H1 (cell line): ENCODE results near the gene GABRA4. TPM values are rescaled to one million over a fixed set of nuclear protein-coding genes. Genes with fewer than 3 reads are reported as not detected.
A peak's percentile ranks its signal among the peaks of the same experiment; 100 is the strongest.

ENCODE experiments used
- CTCF ChIA-PET: fragments of 300-600 bp; sonication (Branson Sonifier 250); formaldehyde crosslinking; loops from one replicate; lab custom pipeline; 2021; ENCODE audit not compliant: partially characterized antibody; lab: Charles Lee
- POLR2A ChIA-PET: fragments of 300-600 bp; sonication (Branson Sonifier 250); formaldehyde crosslinking; loops from one replicate; lab custom pipeline; 2021; ENCODE audit warnings: inconsistent platforms; ENCODE audit not compliant: partially characterized antibody; lab: Charles Lee
- DNase-seq, 2 experiments: peaks; one replicate each; pipeline versions ENCODE4 v3.0.0 to v3.0.0-alpha.2; 2010 to 2022; ENCODE audit warnings: low spot score in 2 of 2, low read depth in 1 of 2, mixed read lengths in 1 of 2
- FAIRE-seq: peaks from 2 replicates; lab custom pipeline; 2011; peaks lifted over from hg19 to GRCh38; lab: Jason Lieb, UNC
- H2AFZ ChIP-seq: 2 replicates; pipeline ENCODE4 v1.8.1; 2012; ENCODE audit warnings: low read length, inconsistent platforms
- H2AK5ac ChIP-seq: 2 replicates; pipeline ENCODE4 v1.6.1; 2013; ENCODE audit warnings: low read depth, low read length
- H2BK120ac ChIP-seq: replicated peaks from 2 replicates; pipeline ENCODE3; 2013; ENCODE audit warnings: low read depth, low read length, inconsistent platforms
- H2BK12ac ChIP-seq: 2 replicates; pipeline ENCODE4 v1.6.1; 2013; ENCODE audit warnings: low read depth, low read length
- H2BK15ac ChIP-seq: 2 replicates; pipeline ENCODE4 v1.6.1; 2013; ENCODE audit warnings: low read length
- H2BK20ac ChIP-seq: 2 replicates; pipeline ENCODE4 v1.6.1; 2013; ENCODE audit warnings: low read length
- H2BK5ac ChIP-seq: 2 replicates; pipeline ENCODE4 v1.6.1; 2013; ENCODE audit warnings: low read depth, low read length
- H3K14ac ChIP-seq: 2 replicates; pipeline ENCODE4 v1.6.1; 2013; ENCODE audit warnings: inconsistent platforms; ENCODE audit not compliant: insufficient read length
- H3K18ac ChIP-seq: 2 replicates; pipeline ENCODE4 v1.6.1; 2013; ENCODE audit warnings: low read length; ENCODE audit errors: extremely low read depth
- H3K23ac ChIP-seq: 2 replicates; pipeline ENCODE4 v1.6.1; 2013; ENCODE audit warnings: inconsistent platforms; ENCODE audit not compliant: insufficient read length
- H3K23me2 ChIP-seq: 2 replicates; pipeline ENCODE4 v1.6.1; 2013; ENCODE audit warnings: low read depth, low read length
- H3K27ac ChIP-seq: 2 replicates; pipeline ENCODE4 v1.6.1; 2011; ENCODE audit warnings: low read depth, low read length, inconsistent platforms
- H3K27me3 ChIP-seq, 4 experiments: replicated peaks in 1 of 4; 1 replicate in 1 of 4; 2 replicates in 3 of 4; pipeline versions ENCODE4 v1.6.1 to v1.8.1; 2011 to 2013; ENCODE audit warnings: low read length in 3 of 4, mild to moderate bottlenecking in 3 of 4, inconsistent platforms in 2 of 4, mixed read lengths in 2 of 4, moderate library complexity in 1 of 4; ENCODE audit not compliant: control insufficient read depth in 3 of 4, insufficient read depth in 3 of 4; ENCODE audit errors: extremely low read depth in 1 of 4
- H3K36me3 ChIP-seq, 4 experiments: 2 replicates each; pipeline versions ENCODE4 v1.6.1 to v1.8.1; 2011 to 2013; ENCODE audit warnings: mild to moderate bottlenecking in 4 of 4, low read length in 3 of 4, moderate library complexity in 2 of 4, control low read depth in 1 of 4, inconsistent platforms in 1 of 4; ENCODE audit not compliant: insufficient read depth in 4 of 4, control insufficient read depth in 2 of 4
- H3K4ac ChIP-seq: replicated peaks from 2 replicates; pipeline ENCODE3; 2013; ENCODE audit warnings: low read length, low read depth, mixed read lengths, inconsistent platforms; ENCODE audit not compliant: insufficient read length
- H3K4me1 ChIP-seq, 4 experiments: replicated peaks in 1 of 4; 1 replicate in 1 of 4; 2 replicates in 3 of 4; pipeline versions ENCODE4 v1.6.1 to v1.8.1; 2011 to 2013; ENCODE audit warnings: low read length in 3 of 4, inconsistent platforms in 2 of 4, mixed read lengths in 1 of 4; ENCODE audit not compliant: insufficient read depth in 4 of 4, control insufficient read depth in 3 of 4
- H3K4me2 ChIP-seq, 2 experiments: 2 replicates each; pipeline versions ENCODE4 v1.6.1 to v1.8.1; 2011 to 2013; ENCODE audit warnings: low read depth in 2 of 2, low read length in 2 of 2, control low read depth in 1 of 2, inconsistent platforms in 1 of 2, mild to moderate bottlenecking in 1 of 2; ENCODE audit not compliant: insufficient read depth in 1 of 2
- H3K4me3 ChIP-seq, 4 experiments: fragments of 200-600, 300-600 bp in 1 of 4; sonication (generic), shearing (Covaris generic), sonication (Bioruptor Twin) in 1 of 4; 2 replicates each; pipeline versions ENCODE4 v1.5.1 to v1.8.1; 2011 to 2016; ENCODE audit warnings: low read length in 4 of 4, low read depth in 3 of 4, control low read depth in 2 of 4, inconsistent platforms in 2 of 4, mild to moderate bottlenecking in 2 of 4, mixed read lengths in 1 of 4, moderate library complexity in 1 of 4; ENCODE audit not compliant: insufficient read depth in 2 of 4; ENCODE audit errors: extremely low read depth in 1 of 4
- H3K56ac ChIP-seq: replicated peaks from 2 replicates; pipeline ENCODE3; 2013; ENCODE audit warnings: low read depth, mild to moderate bottlenecking, mixed read lengths, low read length, inconsistent platforms; ENCODE audit not compliant: insufficient read length
- H3K79me1 ChIP-seq: 2 replicates; pipeline ENCODE4 v1.6.1; 2013; ENCODE audit warnings: low read depth, low read length, control low read depth
- H3K79me2 ChIP-seq, 2 experiments: 2 replicates each; pipeline versions ENCODE4 v1.6.1 to v1.8.1; 2012 to 2013; ENCODE audit warnings: low read length in 2 of 2, mild to moderate bottlenecking in 2 of 2, inconsistent platforms in 1 of 2; ENCODE audit not compliant: insufficient read depth in 2 of 2, control insufficient read depth in 1 of 2
- H3K9ac ChIP-seq, 4 experiments: replicated peaks in 1 of 4; 1 replicate in 1 of 4; 2 replicates in 3 of 4; pipeline versions ENCODE4 v1.6.1 to v1.8.1; 2011 to 2013; ENCODE audit warnings: low read depth in 3 of 4, low read length in 3 of 4, control low read depth in 2 of 4, mild to moderate bottlenecking in 2 of 4, moderate library complexity in 2 of 4, inconsistent platforms in 1 of 4; ENCODE audit errors: extremely low read depth in 1 of 4
- H3K9me3 ChIP-seq, 2 experiments: 2 replicates each; pipeline versions ENCODE4 v1.6.1 to v1.8.1; 2012 to 2013; ENCODE audit warnings: mild to moderate bottlenecking in 2 of 2, moderate library complexity in 2 of 2, control low read depth in 1 of 2, inconsistent platforms in 1 of 2, low read depth in 1 of 2, low read length in 1 of 2, mixed read lengths in 1 of 2; ENCODE audit not compliant: insufficient read depth in 2 of 2
- H4K20me1 ChIP-seq, 2 experiments: replicated peaks in 1 of 2; 2 replicates each; pipeline versions ENCODE3 to v1.8.1; 2011 to 2013; ENCODE audit warnings: inconsistent platforms in 2 of 2, low read length in 2 of 2, mild to moderate bottlenecking in 1 of 2; ENCODE audit not compliant: insufficient read depth in 2 of 2, control insufficient read depth in 1 of 2
- H4K5ac ChIP-seq: 2 replicates; pipeline ENCODE4 v1.6.1; 2013; ENCODE audit warnings: low read length, low read depth, mixed read lengths, inconsistent platforms; ENCODE audit not compliant: insufficient read length
- H4K8ac ChIP-seq: 2 replicates; pipeline ENCODE4 v1.8.0; 2013; ENCODE audit warnings: mild to moderate bottlenecking, moderate library complexity, low read length, inconsistent platforms; ENCODE audit not compliant: insufficient read depth; ENCODE audit errors: extremely low read depth
- H4K91ac ChIP-seq: replicated peaks from 2 replicates; pipeline ENCODE3; 2013; ENCODE audit warnings: low read length, mixed read lengths, inconsistent platforms; ENCODE audit not compliant: insufficient read length
- CTCF ChIP-seq, 3 experiments: IDR thresholded peaks; 1 replicate in 2 of 3; 2 replicates in 1 of 3; pipeline versions ENCODE4 v1.5.1 to v1.6.1; 2011; ENCODE audit warnings: low read length in 3 of 3, mild to moderate bottlenecking in 3 of 3, inconsistent platforms in 2 of 3, low read depth in 1 of 3, moderate library complexity in 1 of 3; ENCODE audit not compliant: insufficient read depth in 1 of 3; ENCODE audit errors: control extremely low read depth in 1 of 3
- RAD21 ChIP-seq, 2 experiments: IDR thresholded peaks in 1 of 2; conservative IDR thresholded peaks in 1 of 2; 2 replicates each; pipeline ENCODE4 v1.6.1; 2011; ENCODE audit warnings: low read depth in 2 of 2, low read length in 2 of 2, improper control_type of control experiment in 1 of 2, inconsistent platforms in 1 of 2, mild to moderate bottlenecking in 1 of 2, moderate library complexity in 1 of 2
- RBBP5 ChIP-seq: IDR thresholded peaks from 2 replicates; pipeline ENCODE4 v1.7.1; 2012; ENCODE audit warnings: low read depth, mild to moderate bottlenecking, inconsistent platforms, low read length, moderate library complexity, borderline replicate concordance
- WGBS, 2 experiments: shearing (Covaris generic) in 1 of 2; methylation state at CpG; one replicate each; pipeline versions ENCODE4 v1.1.6 to v1.1.7; 2013 to 2015; ENCODE audit warnings: low lambda C conversion rate in 2 of 2, mixed read lengths in 2 of 2, inconsistent platforms in 1 of 2, low coverage in 1 of 2, missing lambda C conversion rate in 1 of 2; ENCODE audit not compliant: insufficient replicate concordance in 2 of 2, insufficient coverage in 1 of 2, insufficient read length in 1 of 2; ENCODE audit errors: extremely low coverage in 1 of 2, missing lambda C conversion rate in 1 of 2; 5-methylcytosine and 5-hydroxymethylcytosine counted together
- polyA plus RNA-seq, 7 experiments: library from polyadenylated mRNA; depleted of rRNA in 3 of 7; stranded (reverse) in 5 of 7; unstranded in 2 of 7; fragments of >200 nt in 5 of 7; fragments of 200-250 nt in 2 of 7; gene quantifications; 1 replicate in 5 of 7; 2 replicates in 1 of 7; 4 replicates in 1 of 7; pipeline versions ENCODE4 v1.2.1 to v1.2.3, GENCODE V29; 2011 to 2013; ENCODE audit warnings: missing spikeins in 2 of 7, mixed read lengths in 2 of 7
- total RNA-seq: library from RNA; stranded (reverse); fragmentation: NEBNext Ultra II Directional; extraction: Animal tissue kit (Norgen Biotek cat#: 25700); gene quantifications from 2 replicates; pipeline ENCODE4 v1.2.1, GENCODE V29; 2021

Gene GABRA4
- total and polyA plus RNA-seq, 2 of the 8 experiments (the other 6 are each of a cell fraction or from before 2014, with no cell fraction given), result 0.09 to 0.37 TPM

GRCh38 chr4:46931981-46932380 is 61.4 kb downstream of the GABRA4 start:
- Histone ChIP-seq H3K79me2 (no peaks in the 10 kb centered on the region), H3K9me3 (no peaks in the 10 kb centered on the region), H3K79me1 (no peaks in the 10 kb centered on the region), H2BK15ac (no peak overlapping the region), H3K23me2 (no peaks in the 10 kb centered on the region; the same call in 1 of the 2 replicates), H2BK120ac (no peak overlapping the region), H3K23ac (no peak overlapping the region), H3K27me3 (no peaks in the 10 kb centered on the region), H3K4me2 (no peak overlapping the region), H3K56ac (no peak overlapping the region), H2BK20ac (no peak overlapping the region), H3K27ac (no peak overlapping the region), H2BK12ac (no peak overlapping the region)
- WGBS, 2 experiments, result 53% methylated on average over 3 of the region's 3 CpGs; no CpG with 5 or more reads in 1 of the 2 experiments
- CTCF ChIA-PET, result interaction anchor here (0.6 to 2.1 kb wide), 24 partner anchors 8 to 1479 kb away, joined by 3 to 12 read pairs (median 4); partner anchors contain the start of gene GABRA4
- no peak for TF ChIP-seq RBBP5
- peak; percentile 82 for TF ChIP-seq RAD21 (IDR thresholded peaks at IDR 0.05 in 1 of 2, conservative IDR thresholded peaks at IDR 0.05 in 1 of 2; ENCODE audit: low read depth in 2 of 2, low read length in 2 of 2)
- TF ChIP-seq CTCF (IDR thresholded peaks at IDR 0.05; ENCODE audit: control extremely low read depth in 1 of 3, insufficient read depth in 1 of 3, low read depth in 1 of 3, low read length in 3 of 3), result peak; percentile 26 to 68 (median 60)
- TF ChIP-seq, all 59 proteins: peak for 2
- Histone ChIP-seq H2AFZ (no peak overlapping the region), H3K9ac (no peak overlapping the region), H3K4me3 (no peak overlapping the region), H4K20me1 (no peaks in the 10 kb centered on the region), H3K36me3 (no peaks in the 10 kb centered on the region), H4K8ac (no peak overlapping the region), H4K5ac (no peak overlapping the region), H3K18ac (no peak overlapping the region), H2AK5ac (no peak overlapping the region), H3K4me1 (no peaks in the 10 kb centered on the region), H3K4ac (no peak overlapping the region), H2BK5ac (no peak overlapping the region), H3K14ac (no peak overlapping the region), H4K91ac (no peak overlapping the region)
- POLR2A ChIA-PET, result no interaction called here
- FAIRE-seq, result peak; percentile 92
- no peak for DNase-seq
